PC-9 (cell line): ENCODE data around the gene MAGEF1. TPM values are rescaled to one million over a fixed set of nuclear protein-coding genes. Genes with fewer than 3 reads are reported as not detected.

Experiments used
- BruUV-seq: library from RNA; stranded (reverse); fragments of 400-500 nt; replicated peaks from 2 replicates; lab custom pipeline; 2021; lab: Mats Ljungman, UMichigan
- CTCF ChIA-PET: fragments of 300-600 bp; sonication (Branson Sonifier 250); formaldehyde crosslinking; loops from one replicate; lab custom pipeline; 2022; ENCODE audit warnings: antibody characterized with exemption; lab: Charles Lee
- POLR2A ChIA-PET: fragments of 300-600 bp; sonication (Branson Sonifier 250); formaldehyde crosslinking; loops from one replicate; lab custom pipeline; 2022; ENCODE audit warnings: antibody characterized with exemption; ENCODE audit not compliant: unreplicated experiment; lab: Charles Lee
- DNase-seq, 2 experiments: peaks; one replicate each; pipeline versions ENCODE4 v3.0.0 to v3.0.0-alpha.2; 2015 to 2022; ENCODE audit warnings: mixed read lengths in 1 of 2
- H2AFZ ChIP-seq: fragments of 200-600 bp; sonication (generic); 2 replicates; pipeline ENCODE4 v1.8.1; 2017; ENCODE audit warnings: antibody characterized with exemption
- H3F3A ChIP-seq: fragments of 200-600 bp; sonication (generic); 2 replicates; pipeline ENCODE4 v1.8.1; 2017; ENCODE audit warnings: antibody characterized with exemption, mild to moderate bottlenecking, low read depth; ENCODE audit not compliant: insufficient read depth
- H3K27ac ChIP-seq: fragments of 200-600 bp; sonication (generic); 2 replicates; pipeline ENCODE4 v1.6.1; 2016; ENCODE audit warnings: mixed run types
- H3K27me3 ChIP-seq: fragments of 200-600 bp; sonication (generic); 2 replicates; pipeline ENCODE4 v1.6.1; 2016; ENCODE audit warnings: low read depth, mixed run types; ENCODE audit not compliant: insufficient read depth
- H3K36me3 ChIP-seq: fragments of 200-600 bp; sonication (generic); 2 replicates; pipeline ENCODE4 v1.6.1; 2016; ENCODE audit warnings: low read depth, mixed run types
- H3K4me1 ChIP-seq: fragments of 200-600 bp; sonication (generic); replicated peaks from 2 replicates; pipeline ENCODE4 v1.6.1; 2016; ENCODE audit warnings: mixed run types; ENCODE audit not compliant: insufficient read depth
- H3K4me2 ChIP-seq: fragments of 200-600 bp; sonication (generic); 2 replicates; pipeline ENCODE4 v1.6.1; 2017; ENCODE audit warnings: mixed run types
- H3K4me3 ChIP-seq: fragments of 200-600 bp; sonication (generic); 2 replicates; pipeline ENCODE4 v1.6.1; 2016; ENCODE audit warnings: mixed run types
- H3K79me2 ChIP-seq: fragments of 200-600 bp; sonication (generic); 2 replicates; pipeline ENCODE4 v1.6.1; 2017; ENCODE audit warnings: low read depth, mixed run types
- H3K9me2 ChIP-seq: fragments of 200-600 bp; sonication (generic); 2 replicates; pipeline ENCODE4 v1.8.1; 2017; ENCODE audit warnings: mild to moderate bottlenecking; ENCODE audit not compliant: insufficient read depth
- H3K9me3 ChIP-seq: fragments of 200-600 bp; sonication (generic); 2 replicates; pipeline ENCODE4 v1.8.1; 2016; ENCODE audit warnings: low read depth; ENCODE audit not compliant: insufficient read depth
- H4K20me1 ChIP-seq: fragments of 200-600 bp; sonication (generic); 2 replicates; pipeline ENCODE4 v1.8.1; 2017; ENCODE audit not compliant: insufficient read depth
- CTCF ChIP-seq: fragments of 200-600 bp; sonication (generic); conservative IDR thresholded peaks from 2 replicates; pipeline ENCODE4 v1.6.1; 2017; ENCODE audit warnings: mixed run types, antibody characterized with exemption, mild to moderate bottlenecking, moderate library complexity
- EZH2 ChIP-seq: fragments of 200-600 bp; sonication (generic); IDR thresholded peaks from 2 replicates; pipeline ENCODE4 v1.8.0; 2017; ENCODE audit warnings: antibody characterized with exemption, low read depth
- intact Hi-C: fragments of 100-400 bp; cut with micrococcal nuclease; formaldehyde crosslinking; loops from one replicate; pipeline ENCODE4 v1.10.0; 2022; ENCODE audit not compliant: unreplicated experiment
- total RNA-seq: library from RNA; stranded (reverse); gene quantifications from 2 replicates; pipeline ENCODE4 v1.2.3, GENCODE V29; 2021

Gene MAGEF1
- total RNA-seq, 1 experiment from 2014 or later = 97.2 TPM

- no peak overlapping the region for H2AFZ ChIP-seq
- no peak for DNase-seq
- no peaks in the 10 kb centered on the region for H3K4me1 ChIP-seq
- H3K27ac ChIP-seq = no peak overlapping the region
- no peaks in the 10 kb centered on the region for H3K9me3 ChIP-seq
- H3K4me3 ChIP-seq = no peak overlapping the region
- H4K20me1 ChIP-seq = no peaks in the 10 kb centered on the region
- ChIA-PET POLR2A (no interaction called here), CTCF (no interaction called here)
- H3F3A ChIP-seq = no peaks in the 10 kb centered on the region
- H3K4me2 ChIP-seq = no peak overlapping the region
- no peaks in the 10 kb centered on the region for H3K9me2 ChIP-seq
- TF ChIP-seq CTCF = no peak
- no peak for TF ChIP-seq EZH2
- H3K27me3 ChIP-seq = peaks cover 34% of the 10 kb centered on the region
- H3K79me2 ChIP-seq = no peaks in the 10 kb centered on the region
- H3K36me3 ChIP-seq = no peaks in the 10 kb centered on the region
- no TSS peak for BruUV-seq
- intact Hi-C loops = no loop called here
These were observed 37.2 kb downstream of the MAGEF1 start for GRCh38 chr3:184674626-184675025.

DNA sequence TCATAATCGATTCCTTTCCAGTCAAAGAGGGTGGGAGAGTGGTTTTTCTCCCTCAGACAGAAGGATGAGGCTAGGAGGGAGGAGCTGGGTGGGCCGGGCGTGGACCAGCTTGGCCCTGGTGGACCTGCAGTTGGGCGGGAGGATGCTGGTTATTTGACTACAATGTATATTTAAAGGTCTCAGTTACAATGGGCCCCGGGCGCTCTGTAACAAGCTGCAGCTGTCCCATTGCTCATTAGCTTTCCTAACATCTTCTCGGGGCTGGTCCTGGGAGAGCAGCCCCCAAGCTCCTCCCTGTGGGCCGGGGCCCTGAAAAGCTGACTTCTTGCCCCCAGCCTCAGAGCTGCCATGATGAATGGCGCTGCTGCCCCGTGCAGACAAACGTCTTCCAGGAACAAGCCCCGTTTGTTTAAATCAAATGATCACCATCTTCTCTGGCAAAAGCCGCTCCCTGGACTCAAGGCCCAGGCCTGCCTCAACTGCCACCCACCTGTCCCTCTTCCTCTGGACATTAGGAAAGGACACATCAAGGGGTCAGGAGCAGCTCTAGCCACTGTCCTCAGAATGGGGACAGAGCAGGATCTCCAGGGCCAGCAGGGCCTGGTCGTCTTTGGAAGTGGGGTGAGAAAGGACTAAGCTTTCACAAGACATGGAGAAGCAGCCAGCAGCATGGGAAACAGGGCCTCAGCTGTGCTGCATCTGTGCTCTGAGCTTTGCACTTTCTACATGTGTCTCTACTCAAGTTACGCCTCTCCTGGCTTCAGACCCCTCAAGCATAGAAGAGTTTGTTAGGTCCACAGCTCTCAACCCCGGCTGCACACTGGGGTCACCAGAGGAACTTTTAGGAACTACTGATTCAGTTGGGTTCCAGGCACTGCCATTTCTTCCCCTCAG is 38.6 kb downstream of the MAGEF1 start:
- Histone ChIP-seq H3F3A (no peaks in the 10 kb centered on the region), H2AFZ (no peak overlapping the region), H3K36me3 (no peaks in the 10 kb centered on the region), H3K27ac (no peak overlapping the region), H3K9me3 (no peaks in the 10 kb centered on the region), H4K20me1 (no peaks in the 10 kb centered on the region), H3K9me2 (no peaks in the 10 kb centered on the region), H3K4me1 (no peaks in the 10 kb centered on the region), H3K79me2 (no peaks in the 10 kb centered on the region), H3K4me3 (no peak overlapping the region), H3K4me2 (no peak overlapping the region), H3K27me3 (peaks cover 44% of the 10 kb centered on the region)
- CTCF ChIA-PET = no interaction called here
- no peak for TF ChIP-seq CTCF
- no peak for TF ChIP-seq EZH2
- intact Hi-C loops = no loop called here
- DNase-seq = no peak
- no TSS peak for BruUV-seq
- POLR2A ChIA-PET = interaction anchor here (0.5 kb wide), 1 partner anchor 92 kb away, joined by 3 read pairs; no protein-coding TSS in a partner anchor

DNA sequence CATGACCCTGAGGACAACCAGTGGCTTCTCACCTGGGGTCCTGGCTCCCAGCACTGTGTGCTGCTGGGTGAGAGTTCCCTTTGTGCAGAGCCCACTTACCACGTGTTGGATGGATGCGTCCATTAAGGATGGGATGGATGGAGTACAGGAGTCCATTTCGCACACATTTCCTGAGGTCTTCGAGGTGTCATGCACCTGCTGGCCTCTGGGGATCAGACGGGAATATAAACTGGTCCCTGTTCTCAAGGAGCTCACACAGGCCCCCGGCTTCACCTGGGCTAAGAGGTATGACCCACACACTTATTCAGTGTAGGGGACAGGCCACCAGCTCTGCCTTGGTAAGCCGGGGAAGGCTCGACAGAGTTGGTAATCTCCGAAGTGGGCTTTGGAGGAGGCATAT is 39.5 kb downstream of the MAGEF1 start:
- no peaks in the 10 kb centered on the region for H4K20me1 ChIP-seq
- no peaks in the 10 kb centered on the region for H3K79me2 ChIP-seq
- H3K27ac ChIP-seq = no peak overlapping the region
- no TSS peak for BruUV-seq
- intact Hi-C loops = no loop called here
- no peak overlapping the region for H3K4me2 ChIP-seq
- no peaks in the 10 kb centered on the region for H3F3A ChIP-seq
- POLR2A ChIA-PET = interaction anchor here (0.7 kb wide), 1 partner anchor 25 kb away, joined by 3 read pairs; no protein-coding TSS in a partner anchor
- no peak for DNase-seq
- no peak overlapping the region for H2AFZ ChIP-seq
- TF ChIP-seq CTCF (no peak), EZH2 (no peak)
- no peaks in the 10 kb centered on the region for H3K9me3 ChIP-seq
- no peaks in the 10 kb centered on the region for H3K4me1 ChIP-seq
- peaks cover 44% of the 10 kb centered on the region for H3K27me3 ChIP-seq
- H3K4me3 ChIP-seq = no peak overlapping the region
- CTCF ChIA-PET = no interaction called here
- no peaks in the 10 kb centered on the region for H3K36me3 ChIP-seq
- no peaks in the 10 kb centered on the region for H3K9me2 ChIP-seq
